HepG2 (cell line): ENCODE results near the gene OLFM2. TPM values are rescaled to one million over a fixed set of nuclear protein-coding genes. Genes with fewer than 3 reads are reported as not detected.

ENCODE experiments used
- ATAC-seq: fragments of 200-7000 bp; cut with Tn5 transposase; 3 replicates; pipeline ENCODE4 v1.9.1; 2020; ENCODE audit warnings: mild to moderate bottlenecking, moderate library complexity
- BruUV-seq: library from RNA; stranded (reverse); fragments of 400-500 nt; replicated peaks from 2 replicates; lab custom pipeline; 2021; lab: Mats Ljungman, UMichigan
- CTCF ChIA-PET: fragments of 300-600 bp; formaldehyde crosslinking; extraction: SDS; loops from one replicate; lab custom pipeline; 2021; ENCODE audit warnings: low total read pairs, inconsistent platforms, low intra/inter-chr PET ratio; lab: Yijun Ruan, JAX
- POLR2A ChIA-PET: fragments of 350-600 bp; sonication (Branson Sonifier 250); formaldehyde crosslinking; loops from one replicate; lab custom pipeline; 2020; ENCODE audit warnings: antibody characterized with exemption, inconsistent platforms; lab: Yijun Ruan, JAX
- DNase-seq: peaks from one replicate; pipeline ENCODE4 v3.0.0-alpha.2; 2015; ENCODE audit warnings: low spot score
- FAIRE-seq: peaks from 3 replicates; lab custom pipeline; 2011; peaks lifted over from hg19 to GRCh38; lab: Jason Lieb, UNC
- H2AFZ ChIP-seq: one replicate; pipeline ENCODE4 v1.6.1; 2011; ENCODE audit warnings: low read length, inconsistent platforms
- H3K27ac ChIP-seq: fragments of 300-600 bp; 3 replicates; pipeline ENCODE4 v1.8.0; 2011; ENCODE audit warnings: mixed run types, mild to moderate bottlenecking, mixed read lengths, low read length, inconsistent platforms; ENCODE audit not compliant: insufficient read depth; ENCODE audit errors: extremely low read length
- H3K27me3 ChIP-seq, 2 experiments: fragments of 200-600 bp in 1 of 2; 2 replicates in 1 of 2; 3 replicates in 1 of 2; pipeline versions ENCODE4 v1.6.0 to v1.8.0; 2011; ENCODE audit warnings: low read length in 2 of 2, mild to moderate bottlenecking in 2 of 2, moderate library complexity in 2 of 2, inconsistent platforms in 1 of 2; ENCODE audit not compliant: insufficient read depth in 2 of 2, control insufficient read depth in 1 of 2
- H3K36me3 ChIP-seq, 2 experiments: fragments of 200-600 bp in 1 of 2; replicated peaks in 1 of 2; 2 replicates in 1 of 2; 3 replicates in 1 of 2; pipeline versions ENCODE4 v1.5.1 to v1.8.0; 2011; ENCODE audit warnings: low read length in 2 of 2, inconsistent platforms in 1 of 2; ENCODE audit not compliant: insufficient read depth in 2 of 2, control insufficient read depth in 1 of 2
- H3K4me1 ChIP-seq: 2 replicates; pipeline ENCODE4 v1.5.1; 2012; ENCODE audit warnings: low read length, inconsistent platforms; ENCODE audit not compliant: insufficient read depth
- H3K4me2 ChIP-seq: 2 replicates; pipeline ENCODE4 v1.6.0; 2011; ENCODE audit warnings: low read depth, low read length, inconsistent platforms
- H3K4me3 ChIP-seq, 3 experiments: fragments of 200-600 bp in 1 of 3; sonication (generic), shearing (Covaris generic) in 1 of 3; replicated peaks in 1 of 3; 2 replicates each; pipeline ENCODE4 v1.5.1; 2011 to 2016; ENCODE audit warnings: low read length in 3 of 3, inconsistent platforms in 2 of 3, low read depth in 2 of 3, mild to moderate bottlenecking in 2 of 3, control low read depth in 1 of 3, mixed read lengths in 1 of 3; ENCODE audit not compliant: insufficient read depth in 1 of 3
- H3K79me2 ChIP-seq: one replicate; pipeline ENCODE4 v1.6.1; 2011; ENCODE audit warnings: low read length, inconsistent platforms; ENCODE audit not compliant: insufficient read depth
- H3K9ac ChIP-seq: 2 replicates; pipeline ENCODE4 v1.6.0; 2011; ENCODE audit warnings: mild to moderate bottlenecking, low read depth, low read length, inconsistent platforms; ENCODE audit not compliant: insufficient read depth
- H3K9me3 ChIP-seq: 2 replicates; pipeline ENCODE4 v1.5.1; 2012; ENCODE audit warnings: mild to moderate bottlenecking, low read length
- H4K20me1 ChIP-seq: 2 replicates; pipeline ENCODE4 v1.6.0; 2011; ENCODE audit warnings: inconsistent platforms, mild to moderate bottlenecking, low read length, moderate library complexity; ENCODE audit not compliant: insufficient read depth
- KDM2A ChIP-seq: sonication (generic); formaldehyde crosslinking; IDR thresholded peaks from 2 replicates; pipeline ENCODE4 v1.4.0; 2020; ENCODE audit warnings: low read depth, missing genetic modification reagents, borderline replicate concordance
- MIER2 ChIP-seq: IDR thresholded peaks from 2 replicates; pipeline ENCODE4 v1.6.1; 2016; ENCODE audit warnings: missing biosample characterization, missing genetic modification reagents
- PAXIP1 ChIP-seq: sonication (generic); formaldehyde crosslinking; conservative IDR thresholded peaks from 2 replicates; pipeline ENCODE4 v1.4.0; 2020; ENCODE audit warnings: mild to moderate bottlenecking, missing genetic modification reagents, moderate library complexity
- U2AF2 ChIP-seq: fragments of 200-400 bp; formaldehyde crosslinking; IDR thresholded peaks from 2 replicates; pipeline ENCODE4 v1.6.1; 2017; ENCODE audit warnings: low read depth, mild to moderate bottlenecking, low read length
- WGBS: methylation state at CpG from one replicate; pipeline ENCODE4 v1.1.6; 2017; ENCODE audit warnings: low lambda C conversion rate; 5-methylcytosine and 5-hydroxymethylcytosine counted together
- in situ Hi-C: cut with HindIII; loops from 2 replicates; pipeline ENCODE4 v1.10.0; 2017; ENCODE audit warnings: low pct_unique_long_range_greater_than_20kb; ENCODE audit not compliant: extremely low pct_ligation_motif_present
- intact Hi-C: fragments of 100-400 bp; cut with micrococcal nuclease; formaldehyde crosslinking; loops from one replicate; pipeline ENCODE4 v1.10.0; 2022; ENCODE audit not compliant: unreplicated experiment
- polyA plus RNA-seq, 8 experiments: library from polyadenylated mRNA; depleted of rRNA in 3 of 8; stranded (reverse) in 7 of 8; unstranded in 1 of 8; fragments of >200 nt; fragmentation: Illumina TruSeq in 4 of 8; extraction: Trizol in 4 of 8; gene quantifications; 2 replicates each; pipeline versions ENCODE4 v1.2.1 to v1.2.3, GENCODE V29; 2011 to 2016; ENCODE audit warnings: low read depth in 4 of 8, missing spikeins in 1 of 8, mixed read lengths in 1 of 8; ENCODE audit not compliant: insufficient read depth in 1 of 8
- total RNA-seq, 5 experiments: library from RNA; depleted of rRNA; stranded (reverse); fragments of >200 nt; fragmentation: Illumina TruSeq; extraction: Trizol; gene quantifications; 2 replicates each; pipeline ENCODE4 v1.2.3, GENCODE V29; 2016; ENCODE audit warnings: low read depth in 1 of 5
- TF ChIP-seq, protein P1 (sequence below): sonication (generic); formaldehyde crosslinking; IDR thresholded peaks from 2 replicates; pipeline ENCODE4 v1.4.0; 2020; ENCODE audit warnings: missing genetic modification reagents; ENCODE audit errors: not compliant biosample characterization
- TF ChIP-seq, protein P2 (sequence below): IDR thresholded peaks from 2 replicates; pipeline ENCODE4 v1.6.1; 2016; ENCODE audit warnings: missing genetic modification reagents, missing compliant biosample characterization

The OLFM2 gene
- total and polyA plus RNA-seq, 2 of the 13 experiments (the other 11 are each of a cell fraction or from before 2014, with no cell fraction given), result 0.20 to 0.51 TPM

DNA sequence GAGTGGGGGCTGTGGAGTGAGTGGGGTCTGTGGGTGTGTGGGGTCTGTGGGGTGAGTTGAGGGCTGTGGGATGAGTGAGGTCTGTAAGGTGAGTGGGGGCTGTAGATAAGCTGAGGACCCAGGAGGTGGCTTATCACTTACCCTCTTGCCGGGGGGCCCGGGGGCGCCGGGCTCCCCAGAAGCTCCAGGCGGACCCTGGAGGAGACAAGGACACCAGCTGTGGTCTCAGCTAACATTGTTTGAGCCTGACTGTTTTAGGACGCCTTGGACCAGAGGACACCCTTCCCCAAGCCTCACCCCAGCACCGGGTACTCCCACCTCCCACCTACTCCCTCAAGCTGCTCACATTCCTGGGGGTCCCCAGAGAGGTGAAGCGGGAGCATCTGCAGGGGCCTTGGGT is 34.2 kb upstream of the OLFM2 start (continued):
- TF ChIP-seq, protein P1, sequence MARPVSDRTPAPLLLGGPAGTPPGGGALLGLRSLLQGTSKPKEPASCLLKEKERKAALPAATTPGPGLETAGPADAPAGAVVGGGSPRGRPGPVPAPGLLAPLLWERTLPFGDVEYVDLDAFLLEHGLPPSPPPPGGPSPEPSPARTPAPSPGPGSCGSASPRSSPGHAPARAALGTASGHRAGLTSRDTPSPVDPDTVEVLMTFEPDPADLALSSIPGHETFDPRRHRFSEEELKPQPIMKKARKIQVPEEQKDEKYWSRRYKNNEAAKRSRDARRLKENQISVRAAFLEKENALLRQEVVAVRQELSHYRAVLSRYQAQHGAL (CRISPR knock-in tag), result no peak
- TF ChIP-seq MIER2 (CRISPR knock-in tag) (no peak), KDM2A (no peak), U2AF2 (no peak)
- TF ChIP-seq, protein P2, sequence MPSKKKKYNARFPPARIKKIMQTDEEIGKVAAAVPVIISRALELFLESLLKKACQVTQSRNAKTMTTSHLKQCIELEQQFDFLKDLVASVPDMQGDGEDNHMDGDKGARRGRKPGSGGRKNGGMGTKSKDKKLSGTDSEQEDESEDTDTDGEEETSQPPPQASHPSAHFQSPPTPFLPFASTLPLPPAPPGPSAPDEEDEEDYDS, result no peak

DNA sequence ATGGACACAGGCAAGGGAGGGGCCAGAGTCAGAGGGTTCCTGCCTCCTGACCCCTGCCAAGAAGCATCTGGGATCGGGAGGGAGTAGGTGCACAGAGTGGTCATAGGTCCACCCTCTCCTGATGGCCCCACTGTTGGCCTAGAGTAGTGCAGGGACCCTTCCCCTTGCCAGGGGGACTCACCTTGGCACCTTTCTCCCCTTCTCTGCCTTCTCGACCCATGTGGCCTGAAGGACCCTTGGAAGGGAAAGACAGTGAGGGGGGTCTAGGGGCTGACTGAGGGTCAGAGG is 33.3 kb upstream of the OLFM2 start:
- Histone ChIP-seq H3K79me2 (no peaks in the 10 kb centered on the region), H3K27ac (no peak overlapping the region), H3K4me3 (no peak overlapping the region), H3K9me3 (no peaks in the 10 kb centered on the region), H2AFZ (no peak overlapping the region), H3K4me1 (no peaks in the 10 kb centered on the region), H3K36me3 (no peaks in the 10 kb centered on the region), H3K4me2 (no peak overlapping the region)
- in situ Hi-C loops (no loop called here), intact Hi-C loops (no loop called here)
- FAIRE-seq, result no peak
- CTCF ChIA-PET, result no interaction called here
- TF ChIP-seq PAXIP1 (CRISPR knock-in tag), result no peak
- TF ChIP-seq, all 625 proteins: peak for 0
- Histone ChIP-seq H3K27me3 (peaks cover 2 to 20% of the 10 kb centered on the region in 2 experiments; a peak in 3 of 5 replicates), H3K9ac (no peak overlapping the region), H4K20me1 (peaks cover 3% of the 10 kb centered on the region; the same call in 1 of the 2 replicates)
- WGBS, result 0% methylated on average over 2 of the region's 2 CpGs
- POLR2A ChIA-PET, result no interaction called here
- DNase-seq (no peak), ATAC-seq (no peak)
- BruUV-seq, result no TSS peak
